ENCODE results near the gene NR2F2.

GRCh38 chr15:96361309-96362010, 31.0 kb downstream of the NR2F2 start:
- TF ChIP-seq CTCF (IDR thresholded peaks at IDR 0.05) (no peak), TCF7L2 (IDR thresholded peaks at IDR 0.05; ENCODE audit: low read depth, low read length) (no peak), REST (IDR thresholded peaks at IDR 0.05; ENCODE audit: insufficient read depth in 1 of 2, low read depth in 2 of 2, low read length in 1 of 2) (no peak)

All from Panc1 (cell line).